HG03064 (cell line): Measurements from ENCODE around the gene PRRC1.

Source experiments
- ATAC-seq: cut with Tn5 transposase; IDR thresholded peaks from one replicate; pipeline ENCODE4 v1.9.1; 2021; ENCODE audit warnings: low read depth; ENCODE audit not compliant: unreplicated experiment

The PRRC1 gene

GRCh38 chr5:127517480-127518318, at the start of gene PRRC1:
Gene PRRC1 (plus strand): TSS chr5:127517640. CDS start chr5:127523480, 5,840 bp downstream.
- peak; percentile 93 for ATAC-seq

- ATAC-seq = no peak
These were observed 46.2 kb upstream of the PRRC1 start for GRCh38 chr5:127471211-127471610.

- no peak for ATAC-seq
These were observed 44.7 kb upstream of the PRRC1 start for GRCh38 chr5:127472700-127473099.

GRCh38 chr5:127486471-127486870, 31.0 kb upstream of the PRRC1 start:
- ATAC-seq = no peak

- ATAC-seq = peak; percentile 81
These were observed 24.3 kb upstream of the PRRC1 start for GRCh38 chr5:127492854-127493738.

GRCh38 chr5:127498548-127498947, 18.9 kb upstream of the PRRC1 start:
- no peak for ATAC-seq

- ATAC-seq = no peak
These were observed 11.5 kb upstream of the PRRC1 start for GRCh38 chr5:127505905-127506304.

- no peak for ATAC-seq
These were observed 10.8 kb upstream of the PRRC1 start for GRCh38 chr5:127506616-127507015.

- no peak for ATAC-seq
These were observed 8.6 kb upstream of the PRRC1 start for GRCh38 chr5:127508644-127509373.

- no peak for ATAC-seq
These were observed 4.0 kb upstream of the PRRC1 start for GRCh38 chr5:127513408-127513970.

GRCh38 chr5:127514816-127515215, 2.6 kb upstream of the PRRC1 start:
- no peak for ATAC-seq

GRCh38 chr5:127515693-127516440, 1.6 kb upstream of the PRRC1 start:
- ATAC-seq = no peak

- ATAC-seq = peak; percentile 27
These were observed 345 bp upstream of the PRRC1 start for GRCh38 chr5:127517110-127517479.

- ATAC-seq = peak; percentile 27
These were observed 830 bp downstream of the PRRC1 start for GRCh38 chr5:127518319-127518621.

GRCh38 chr5:127519527-127519926, 2.1 kb downstream of the PRRC1 start:
- ATAC-seq = no peak

GRCh38 chr5:127521138-127521770, 3.8 kb downstream of the PRRC1 start:
- ATAC-seq = no peak

- ATAC-seq = no peak
These were observed 7.7 kb downstream of the PRRC1 start for GRCh38 chr5:127525181-127525580.

GRCh38 chr5:127529904-127530682, 12.7 kb downstream of the PRRC1 start:
- no peak for ATAC-seq

GRCh38 chr5:127536687-127537086, 19.2 kb downstream of the PRRC1 start:
- no peak for ATAC-seq
